HG03175 (cell line): Measurements from ENCODE around the gene FOXL3.

Experiments used
- ATAC-seq: cut with Tn5 transposase; IDR thresholded peaks from one replicate; pipeline ENCODE4 v1.9.1; 2021; ENCODE audit warnings: mild to moderate bottlenecking, moderate library complexity; ENCODE audit not compliant: unreplicated experiment

Gene FOXL3

GRCh38 chr7:300546-301290 lies 10.7 kb downstream of the FOXL3 start:
- no peak for ATAC-seq

- ATAC-seq, result no peak
These were observed 11.5 kb downstream of the FOXL3 start for GRCh38 chr7:301291-302053.

- ATAC-seq, result no peak
These were observed 12.4 kb downstream of the FOXL3 start for GRCh38 chr7:302054-302992.

- ATAC-seq, result no peak
These were observed 13.5 kb downstream of the FOXL3 start for GRCh38 chr7:303425-303824.

GRCh38 chr7:303884-304573 lies 14.1 kb downstream of the FOXL3 start:
- ATAC-seq, result no peak

GRCh38 chr7:304574-305409 lies 14.8 kb downstream of the FOXL3 start:
- ATAC-seq, result no peak

- no peak for ATAC-seq
These were observed 15.6 kb downstream of the FOXL3 start for GRCh38 chr7:305410-306151.

- ATAC-seq, result no peak
These were observed 18.0 kb downstream of the FOXL3 start for GRCh38 chr7:307970-308369.

- no peak for ATAC-seq
These were observed 19.7 kb downstream of the FOXL3 start for GRCh38 chr7:309586-310228.

GRCh38 chr7:311131-311680 lies 21.2 kb downstream of the FOXL3 start:
- ATAC-seq, result no peak

GRCh38 chr7:311796-312195 lies 21.8 kb downstream of the FOXL3 start:
- no peak for ATAC-seq

GRCh38 chr7:312424-312823 lies 22.5 kb downstream of the FOXL3 start:
- ATAC-seq, result no peak

GRCh38 chr7:314853-315252 lies 24.9 kb downstream of the FOXL3 start:
- ATAC-seq, result no peak

GRCh38 chr7:315516-316265 lies 25.7 kb downstream of the FOXL3 start:
- ATAC-seq, result no peak

- no peak for ATAC-seq
These were observed 27.9 kb downstream of the FOXL3 start for GRCh38 chr7:317643-318405.

- ATAC-seq, result no peak
These were observed 28.5 kb downstream of the FOXL3 start for GRCh38 chr7:318476-318875.
